ENCODE data around the gene THADA.
"Not testable (repeated sequence)": the region's sequence is repeated elsewhere in the genome, so short reads cannot be mapped to it uniquely, and the experiment has no call there.

Gene THADA

DNA sequence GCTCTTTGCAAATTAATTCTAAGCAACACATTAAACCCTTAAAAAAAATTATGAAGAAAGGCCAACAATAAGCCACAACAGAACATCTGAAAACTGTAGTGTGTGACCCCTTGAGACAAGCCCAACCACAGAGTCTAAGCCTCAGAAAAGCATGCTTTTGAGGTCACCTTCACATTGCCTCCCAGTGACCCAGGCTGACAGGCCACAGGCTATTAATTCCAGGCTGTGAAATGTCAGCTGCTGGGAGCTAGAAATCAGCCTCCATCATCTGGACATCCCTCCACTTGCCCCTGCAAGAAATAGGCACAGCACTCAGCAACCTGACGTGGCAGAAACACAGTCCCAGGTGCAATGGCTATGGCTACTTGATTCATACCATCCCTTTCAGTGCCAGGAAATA, 190.0 kb downstream of the THADA start:
- no peak for DNase-seq

- no peak for DNase-seq
Observed at GRCh38 chr2:43402452-43402937, 193.3 kb downstream of the THADA start.

DNA sequence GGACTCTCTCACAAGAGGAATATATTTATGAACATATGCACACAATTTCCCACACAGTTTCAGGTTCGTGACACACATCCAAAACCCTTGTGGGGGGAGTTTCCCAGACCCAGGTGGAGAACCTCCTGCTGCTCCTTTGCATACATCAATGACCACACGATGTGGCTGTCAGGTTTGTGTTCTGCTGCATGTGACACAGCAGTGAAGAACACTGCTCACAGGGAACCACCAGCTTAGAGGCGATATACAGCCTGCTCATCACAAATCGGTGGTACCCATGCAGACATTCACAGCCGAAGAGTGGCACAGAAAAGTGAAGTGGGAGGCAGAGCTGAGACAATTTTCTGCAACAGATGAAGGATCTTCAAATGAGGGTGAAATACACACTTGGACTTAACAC, 193.8 kb downstream of the THADA start:
- no peak for DNase-seq

DNA sequence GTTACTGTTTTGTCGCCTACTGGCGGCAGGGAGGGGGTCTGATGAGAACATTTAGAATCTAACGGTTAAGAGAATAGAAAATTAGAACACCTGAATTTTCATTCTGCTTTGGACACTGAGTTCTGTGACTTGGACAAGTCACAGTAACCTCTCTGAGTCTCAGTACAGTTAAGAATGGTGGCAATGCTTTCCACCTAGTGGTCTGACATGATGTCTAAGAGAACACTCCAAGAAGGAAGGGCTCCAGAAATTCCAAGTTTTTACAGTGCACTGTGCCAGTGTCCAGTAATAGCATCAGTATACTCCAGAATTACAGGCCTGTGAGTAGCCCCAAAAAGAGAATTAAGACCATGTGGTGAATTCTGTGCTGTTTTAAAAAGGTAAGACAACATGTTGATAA, 195.3 kb downstream of the THADA start:
- DNase-seq, result no peak

- DNase-seq, result peak; percentile 47
Observed at GRCh38 chr2:43399515-43400264, 196.1 kb downstream of the THADA start.

DNA sequence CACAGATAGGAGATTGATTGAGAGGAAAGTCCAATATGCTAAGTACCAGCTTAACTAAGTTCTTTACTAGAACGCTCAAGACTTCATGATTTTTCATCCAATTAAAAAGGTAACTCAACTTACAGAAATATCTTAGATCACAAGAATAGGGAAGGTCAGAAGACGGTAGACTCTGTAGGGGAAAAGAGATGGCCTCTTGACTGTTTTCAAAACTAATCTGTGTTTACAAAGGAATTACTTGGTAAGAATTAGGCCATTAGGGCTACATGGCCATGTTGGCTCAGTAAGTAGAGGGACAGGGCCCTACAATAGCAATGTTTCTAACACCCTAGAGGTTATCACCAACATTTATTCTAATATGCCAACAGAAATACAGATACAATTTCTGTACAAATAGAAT, 196.7 kb downstream of the THADA start:
- DNase-seq, result no peak

DNA sequence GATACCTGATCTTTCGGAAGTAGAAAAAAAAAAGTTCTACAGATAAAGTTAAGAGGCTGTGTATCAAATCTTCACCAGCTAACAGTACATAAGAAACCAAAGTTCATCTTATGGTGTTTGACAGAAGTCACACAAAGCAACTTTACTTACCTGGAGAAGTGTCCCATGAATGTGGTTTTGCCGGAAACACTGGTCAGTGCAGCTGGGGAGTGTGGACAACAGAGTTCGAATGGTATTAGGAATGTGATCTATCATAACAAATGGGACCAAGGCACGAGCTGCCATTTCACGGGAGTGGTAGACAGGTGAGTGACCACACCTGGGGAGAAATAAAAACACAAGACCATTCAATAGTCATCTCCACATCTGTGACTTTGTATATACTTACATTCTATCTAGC, 198.0 kb downstream of the THADA start:
- no peak for DNase-seq

DNA sequence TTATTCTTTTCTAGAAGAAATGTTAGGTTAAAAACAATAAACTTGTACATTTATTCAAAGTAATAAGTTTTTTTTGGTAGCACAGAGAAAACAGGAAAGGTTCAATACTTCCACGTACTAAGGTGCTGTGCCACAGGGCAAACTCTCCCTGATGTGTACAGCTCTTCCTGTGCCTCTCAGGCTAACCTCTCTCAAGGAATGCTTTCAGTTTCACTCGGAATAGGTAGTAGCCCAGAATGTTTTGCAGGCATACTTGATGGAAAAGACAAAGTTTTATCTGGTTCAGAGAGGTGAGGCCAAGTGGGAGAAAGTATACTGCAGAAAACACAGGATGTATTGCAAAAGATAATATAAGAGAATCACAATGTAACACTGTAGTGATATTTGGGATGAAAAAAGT, 198.4 kb downstream of the THADA start:
- DNase-seq, result no peak

- DNase-seq, result not testable (repeated sequence)
Observed at GRCh38 chr2:43396344-43396743, 199.5 kb downstream of the THADA start.

DNA sequence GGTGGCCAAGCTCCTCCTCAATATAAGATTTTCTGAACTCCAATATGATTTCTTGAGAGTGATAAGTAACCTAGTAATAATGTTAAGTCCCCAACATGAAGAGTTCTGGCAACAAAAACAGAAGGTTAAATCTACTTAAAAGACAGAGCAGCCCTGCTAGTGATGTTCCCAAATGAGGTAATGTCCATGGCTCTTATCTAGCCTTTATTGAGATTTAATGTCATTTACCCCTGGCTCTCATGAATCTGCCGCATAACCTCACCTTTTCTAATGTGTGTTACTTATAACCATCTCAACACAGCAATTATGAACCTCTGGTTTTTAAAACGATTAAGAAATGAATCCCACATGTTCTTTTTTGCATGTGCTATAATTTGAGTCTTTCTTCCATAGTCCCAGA, 201.9 kb downstream of the THADA start:
- no peak for DNase-seq

DNA sequence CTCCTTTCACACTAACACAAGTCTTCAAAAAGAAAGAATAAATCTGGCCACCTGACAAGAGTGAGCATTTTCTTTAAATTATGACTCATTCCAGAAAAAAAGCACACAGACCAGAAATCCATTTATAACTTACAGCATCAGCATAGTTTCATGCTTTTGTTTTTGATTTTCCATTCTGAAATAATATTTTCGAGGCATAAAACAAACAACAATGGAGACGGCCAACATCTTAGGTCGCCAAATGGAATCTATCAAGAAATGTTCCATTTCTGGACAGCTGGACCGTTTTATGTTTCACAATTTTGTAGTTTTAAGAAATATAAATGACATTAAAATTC, 204.0 kb downstream of the THADA start:
- no peak for DNase-seq

- no peak for DNase-seq
Observed at GRCh38 chr2:43391201-43391877, 204.5 kb downstream of the THADA start.

DNA sequence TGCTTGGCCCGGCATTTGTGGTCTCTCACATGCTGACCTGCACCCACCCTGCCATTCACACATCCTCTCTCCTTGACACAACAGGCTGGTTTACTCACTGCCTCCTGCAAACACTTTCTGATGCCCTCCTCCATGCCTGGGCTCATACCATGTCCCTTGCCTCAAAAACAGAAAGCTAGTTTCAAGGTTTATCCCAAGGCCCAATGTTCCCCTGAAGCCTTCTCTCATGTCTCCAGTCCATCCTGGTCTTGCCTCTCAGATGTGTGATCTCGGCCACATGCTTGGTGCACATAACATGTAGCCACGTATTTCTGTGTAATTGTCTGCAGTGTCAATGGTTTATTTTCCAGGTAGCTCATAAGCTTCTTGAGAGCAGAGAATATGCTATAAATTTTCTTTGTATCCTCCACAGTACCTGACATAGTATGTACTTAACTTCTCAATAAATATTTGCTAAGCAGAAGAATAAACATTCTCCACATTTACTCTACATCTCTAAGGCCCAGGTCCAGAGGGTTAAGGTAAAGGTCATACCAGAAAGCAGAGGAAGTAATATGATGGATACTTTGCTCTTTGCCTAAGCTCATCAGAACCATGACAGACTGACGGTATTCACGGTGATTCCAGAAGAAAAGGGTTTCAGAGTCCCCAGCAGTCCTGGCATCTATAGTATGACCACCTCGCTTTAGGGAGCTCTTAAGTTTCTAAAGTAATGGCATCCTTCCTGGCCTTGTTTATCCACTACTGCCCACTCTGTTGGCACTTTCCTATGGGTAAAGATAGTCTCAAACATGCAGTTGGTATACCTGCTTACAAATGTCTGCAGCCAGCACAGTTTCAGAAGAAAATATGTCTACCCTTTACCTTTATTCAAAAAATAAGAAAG, 206.0 kb downstream of the THADA start:
- no peak for DNase-seq

DNA sequence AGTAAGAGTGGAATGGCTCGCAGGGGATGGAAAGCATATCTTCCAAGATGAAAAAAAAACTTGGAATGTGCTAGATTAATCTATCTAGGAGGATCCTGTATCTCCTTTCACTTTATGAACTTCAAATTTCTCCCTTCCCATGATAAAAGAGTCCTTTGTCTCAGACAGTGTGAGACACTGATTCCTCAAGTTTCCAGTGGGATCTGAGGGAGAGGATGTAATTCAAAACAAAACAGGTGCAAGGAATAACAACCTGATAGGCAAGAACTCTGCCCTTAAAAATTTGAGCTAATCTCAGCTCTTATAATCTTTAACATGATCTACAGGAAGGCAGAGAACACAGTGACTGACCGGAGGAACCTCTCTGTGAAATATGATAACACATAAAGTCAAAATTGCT, 207.5 kb downstream of the THADA start:
- DNase-seq, result no peak

DNA sequence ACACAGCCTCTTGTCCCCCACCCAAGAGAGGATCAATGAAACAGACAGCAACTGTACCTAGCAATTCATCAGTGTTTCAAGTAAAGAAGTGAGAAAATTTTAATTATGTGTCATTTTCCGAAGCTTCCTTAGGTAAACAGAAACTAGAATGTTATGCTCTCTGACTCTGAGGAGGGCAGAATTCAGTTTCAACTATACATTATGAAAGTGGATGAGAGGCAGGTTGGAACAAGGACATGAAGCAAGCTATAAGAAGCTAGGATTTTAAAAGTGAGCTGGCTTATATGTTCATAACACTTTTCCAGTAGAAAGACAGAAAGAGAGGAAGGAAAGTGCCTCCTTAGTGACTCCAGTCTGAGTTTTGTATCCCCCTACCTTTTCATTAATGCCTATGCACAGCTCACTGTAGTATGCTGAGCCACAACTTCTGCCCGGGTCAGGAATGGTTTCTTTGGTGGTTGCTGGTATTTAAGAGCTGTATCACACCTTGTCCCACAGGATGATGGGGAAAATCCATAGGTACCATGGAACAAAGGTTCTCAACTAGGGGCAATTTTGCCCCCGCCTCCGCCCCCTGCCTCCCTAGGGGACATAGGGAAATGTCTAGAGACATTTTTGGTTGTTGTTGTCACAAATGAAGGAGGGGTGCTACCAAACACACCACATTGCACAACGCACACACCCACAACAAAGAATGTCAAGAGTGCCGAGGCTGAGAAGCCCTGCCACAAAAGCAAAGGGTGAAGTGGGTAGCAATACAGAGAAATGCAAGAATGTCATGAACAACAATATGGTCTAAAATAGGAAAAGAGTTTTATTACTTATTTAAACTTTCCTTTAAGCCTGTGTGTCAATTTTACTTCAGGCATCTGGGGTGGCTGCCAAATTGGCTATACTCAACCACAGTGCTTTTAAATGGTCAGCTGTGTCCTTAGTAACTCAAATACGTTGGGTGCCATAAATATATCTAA, 208.5 kb downstream of the THADA start:
- DNase-seq, result no peak

- not testable (repeated sequence) for DNase-seq
Observed at GRCh38 chr2:43386679-43387078, 209.2 kb downstream of the THADA start.

DNA sequence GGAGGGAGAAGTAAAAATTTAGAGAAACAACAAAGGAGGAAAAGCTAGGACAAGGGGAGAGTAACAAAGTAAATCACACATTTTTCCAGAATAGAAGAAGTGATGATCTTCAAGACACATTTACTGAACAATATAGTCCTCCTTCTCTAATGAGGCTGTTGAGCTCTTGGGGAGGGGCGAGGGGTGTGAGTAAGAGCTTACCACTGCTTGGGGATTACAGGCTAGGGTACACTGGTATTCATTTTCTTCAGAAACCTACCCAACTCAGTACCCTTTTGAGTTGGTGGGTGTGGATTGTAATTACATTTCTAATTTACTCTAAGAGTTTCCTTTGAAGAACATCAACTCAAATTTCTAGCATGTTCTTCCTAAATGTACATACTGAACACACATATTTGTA, 211.7 kb downstream of the THADA start:
- no peak for DNase-seq

GRCh38 chr2:43383533-43383932, 212.3 kb downstream of the THADA start:
- DNase-seq, result no peak

- no peak for DNase-seq
Observed at GRCh38 chr2:43379494-43379893, 216.3 kb downstream of the THADA start.

- no peak for DNase-seq
Observed at GRCh38 chr2:43377327-43377726, 218.5 kb downstream of the THADA start.

DNA sequence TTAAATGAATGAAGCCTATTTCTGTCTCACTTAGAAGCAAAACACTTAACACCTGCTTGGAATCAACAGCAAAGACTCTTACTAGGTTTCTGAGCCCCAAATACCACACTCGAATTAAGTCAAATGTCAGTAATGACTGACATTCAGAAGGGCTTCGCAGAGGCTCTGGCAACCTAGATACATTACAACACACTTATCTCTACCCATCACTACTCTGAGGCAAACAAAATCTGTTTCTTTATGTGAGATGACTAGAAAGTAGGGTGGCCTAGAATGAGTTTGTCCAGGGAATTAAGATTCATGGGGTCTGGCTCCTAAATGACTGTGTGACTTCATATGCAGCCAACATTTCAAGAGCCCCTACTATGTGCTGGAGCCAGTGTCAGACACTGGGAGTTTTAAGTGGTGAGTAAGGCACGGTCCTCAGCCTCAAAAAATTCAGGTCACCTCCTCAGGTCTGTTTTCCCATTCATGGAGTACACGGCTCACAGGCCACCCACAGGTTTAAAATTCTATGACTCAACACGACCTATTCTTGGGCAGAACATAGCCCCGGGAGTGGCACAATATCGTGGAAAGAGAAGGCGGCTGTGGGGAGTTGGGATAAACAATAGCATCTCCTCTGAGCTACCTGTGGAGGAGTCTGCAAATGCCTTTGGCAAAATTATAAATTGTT, 219.2 kb downstream of the THADA start:
- no peak for DNase-seq
